ENCODE measurements around the gene FCRL1.

FCRL1 gene

GRCh38 chr1:157819215-157819614 lies 705 bp downstream of the FCRL1 start:
- Histone ChIP-seq H3K27ac (no peak overlapping the region), H3K27me3 (no peaks in the 10 kb centered on the region), H3K4me3 (no peak overlapping the region), H3K4me1 (peaks cover 8 to 18% (median 12%) of the 10 kb centered on the region in 10 experiments; a peak in 16 of 20 replicates), H3K9ac (no peak overlapping the region), H4K20me1 (no peaks in the 10 kb centered on the region), H3K4me2 (peak overlapping the region in 3 of 11 experiments; percentile 1 to 54 (median 50); a peak in 4 of 22 replicates), H3K9me3 (replicated peaks in 1 of 11) (peaks cover 0 to 13% (median 4%) of the 10 kb centered on the region in 11 experiments; a peak in 16 of 22 replicates), H3K36me3 (no peaks in the 10 kb centered on the region)
- no peak for TF ChIP-seq Cebpa-rat (IDR thresholded peaks at IDR 0.05)

- no peak overlapping the region for H3K9ac ChIP-seq
- no peak overlapping the region for H3K27ac ChIP-seq
- no peaks in the 10 kb centered on the region for H3K4me1 ChIP-seq
- no peak for TF ChIP-seq Cebpa-rat (IDR thresholded peaks at IDR 0.05)
- H3K36me3 ChIP-seq = 0 out of 22 replicates have a peak, but pooled peaks cover 0 to 4% (median 0%) of the 10 kb centered on the region in 11 experiments
- H3K9me3 ChIP-seq (replicated peaks in 1 of 11) = peaks cover 27 to 46% (median 33%) of the 10 kb centered on the region in 11 experiments
- no peak overlapping the region for H3K4me2 ChIP-seq
- H4K20me1 ChIP-seq = no peaks in the 10 kb centered on the region
- no peak overlapping the region for H3K4me3 ChIP-seq
- no peaks in the 10 kb centered on the region for H3K27me3 ChIP-seq
These were observed 6.7 kb downstream of the FCRL1 start for GRCh38 chr1:157813269-157813668.

- Histone ChIP-seq H3K4me2 (0 out of 22 replicates have a peak overlapping the region, but pooled peaks of 1 of the 11 experiments have one; percentile 6), H3K4me3 (no peak overlapping the region), H3K27me3 (no peaks in the 10 kb centered on the region), H3K4me1 (peaks cover 0 to 7% (median 0%) of the 10 kb centered on the region in 10 experiments; a peak in 1 of 20 replicates), H4K20me1 (no peaks in the 10 kb centered on the region), H3K36me3 (no peaks in the 10 kb centered on the region), H3K27ac (no peak overlapping the region), H3K9me3 (replicated peaks in 1 of 11) (peaks cover 0 to 15% (median 9%) of the 10 kb centered on the region in 11 experiments; a peak in 15 of 22 replicates), H3K9ac (no peak overlapping the region)
- TF ChIP-seq Cebpa-rat (IDR thresholded peaks at IDR 0.05) = no peak
These were observed 13.3 kb downstream of the FCRL1 start for GRCh38 chr1:157806431-157807149.

- no peak overlapping the region for H3K4me2 ChIP-seq
- no peaks in the 10 kb centered on the region for H4K20me1 ChIP-seq
- H3K27me3 ChIP-seq = no peaks in the 10 kb centered on the region
- H3K4me3 ChIP-seq = no peak overlapping the region
- TF ChIP-seq Cebpa-rat (IDR thresholded peaks at IDR 0.05) = no peak
- no peak overlapping the region for H3K27ac ChIP-seq
- H3K4me1 ChIP-seq = peaks cover 0 to 7% (median 0%) of the 10 kb centered on the region in 10 experiments; a peak in 1 of 20 replicates
- H3K9ac ChIP-seq = no peak overlapping the region
- peaks cover 0 to 11% (median 5%) of the 10 kb centered on the region in 11 experiments; a peak in 7 of 22 replicates for H3K9me3 ChIP-seq (replicated peaks in 1 of 11)
- no peaks in the 10 kb centered on the region for H3K36me3 ChIP-seq
These were observed 16.1 kb downstream of the FCRL1 start for GRCh38 chr1:157803851-157804250.

GRCh38 chr1:157799996-157800395 lies 19.9 kb downstream of the FCRL1 start:
- no peaks in the 10 kb centered on the region for H4K20me1 ChIP-seq
- no peaks in the 10 kb centered on the region for H3K27me3 ChIP-seq
- H3K27ac ChIP-seq = no peak overlapping the region
- TF ChIP-seq Cebpa-rat (IDR thresholded peaks at IDR 0.05) = no peak
- H3K4me3 ChIP-seq = no peak overlapping the region
- no peaks in the 10 kb centered on the region for H3K36me3 ChIP-seq
- H3K9me3 ChIP-seq (replicated peaks in 1 of 11) = peaks cover 0 to 19% (median 8%) of the 10 kb centered on the region in 11 experiments; a peak in 9 of 22 replicates
- peaks cover 0 to 6% (median 0%) of the 10 kb centered on the region in 10 experiments; a peak in 6 of 20 replicates for H3K4me1 ChIP-seq
- H3K9ac ChIP-seq = no peak overlapping the region
- no peak overlapping the region for H3K4me2 ChIP-seq

- peak overlapping the region in 6 of 11 experiments; percentile 4 to 45 (median 14); a peak in 6 of 22 replicates for H3K4me2 ChIP-seq
- TF ChIP-seq Cebpa-rat (IDR thresholded peaks at IDR 0.05) = no peak
These were observed 21.7 kb downstream of the FCRL1 start for GRCh38 chr1:157798211-157798610.

GRCh38 chr1:157785248-157785647 lies 34.7 kb downstream of the FCRL1 start:
- H3K9me3 ChIP-seq (replicated peaks in 1 of 11) = 0 out of 22 replicates have a peak, but pooled peaks cover 0 to 8% (median 0%) of the 10 kb centered on the region in 11 experiments
- no peaks in the 10 kb centered on the region for H4K20me1 ChIP-seq
- H3K4me3 ChIP-seq = no peak overlapping the region
- no peak for TF ChIP-seq Cebpa-rat (IDR thresholded peaks at IDR 0.05)
- H3K27ac ChIP-seq = no peak overlapping the region
- no peaks in the 10 kb centered on the region for H3K27me3 ChIP-seq
- H3K4me2 ChIP-seq = peak overlapping the region in 2 of 11 experiments; percentile 42 to 47; a peak in 4 of 22 replicates
- H3K9ac ChIP-seq = no peak overlapping the region
- H3K36me3 ChIP-seq = no peaks in the 10 kb centered on the region
- H3K4me1 ChIP-seq = peaks cover 0 to 48% (median 18%) of the 10 kb centered on the region in 10 experiments; a peak in 14 of 20 replicates

More at GRCh38 chr1:157798211-157798610, 21.7 kb downstream of the FCRL1 start:
- peaks cover 0 to under 1% (median 0%) of the 10 kb centered on the region in 11 experiments; a peak in 1 of 22 replicates for H3K36me3 ChIP-seq
- H3K9ac ChIP-seq = no peak overlapping the region
- H3K4me1 ChIP-seq = peaks cover 0 to 6% (median 0%) of the 10 kb centered on the region in 10 experiments; a peak in 6 of 20 replicates
- no peaks in the 10 kb centered on the region for H4K20me1 ChIP-seq
- H3K4me3 ChIP-seq = no peak overlapping the region
- H3K9me3 ChIP-seq (replicated peaks in 1 of 11) = peaks cover 13 to 37% (median 21%) of the 10 kb centered on the region in 11 experiments
- H3K27me3 ChIP-seq = no peaks in the 10 kb centered on the region
- H3K27ac ChIP-seq = no peak overlapping the region

GRCh38 chr1:157784801-157785200 lies 35.1 kb downstream of the FCRL1 start:
- Histone ChIP-seq H3K4me2 (peak overlapping the region in 2 of 11 experiments; percentile 42 to 47; a peak in 4 of 22 replicates), H3K27ac (no peak overlapping the region), H3K27me3 (no peaks in the 10 kb centered on the region), H3K9me3 (replicated peaks in 1 of 11) (0 out of 22 replicates have a peak, but pooled peaks cover 0 to 8% (median 0%) of the 10 kb centered on the region in 11 experiments), H3K36me3 (no peaks in the 10 kb centered on the region), H3K4me1 (peaks cover 0 to 48% (median 18%) of the 10 kb centered on the region in 10 experiments; a peak in 14 of 20 replicates), H4K20me1 (no peaks in the 10 kb centered on the region), H3K4me3 (no peak overlapping the region), H3K9ac (no peak overlapping the region)
- TF ChIP-seq Cebpa-rat (IDR thresholded peaks at IDR 0.05) = no peak

GRCh38 chr1:157782931-157783330 lies 37.0 kb downstream of the FCRL1 start:
- no peaks in the 10 kb centered on the region for H3K27me3 ChIP-seq
- 0 out of 22 replicates have a peak, but pooled peaks cover 0 to 5% (median 0%) of the 10 kb centered on the region in 11 experiments for H3K9me3 ChIP-seq (replicated peaks in 1 of 11)
- peak overlapping the region in 7 of 11 experiments; percentile 1 to 62 (median 48); a peak in 13 of 22 replicates for H3K4me2 ChIP-seq
- TF ChIP-seq Cebpa-rat (IDR thresholded peaks at IDR 0.05) = no peak
- H3K4me3 ChIP-seq = no peak overlapping the region
- H4K20me1 ChIP-seq = no peaks in the 10 kb centered on the region
- H3K4me1 ChIP-seq = peaks cover 0 to 48% (median 18%) of the 10 kb centered on the region in 10 experiments; a peak in 14 of 20 replicates
- H3K36me3 ChIP-seq = no peaks in the 10 kb centered on the region
- H3K27ac ChIP-seq = peak overlapping the region in 5 of 11 experiments; percentile 33 to 76 (median 60); a peak in 11 of 22 replicates
- peak overlapping the region in 2 of 11 experiments; percentile 0 to 43; a peak in 2 of 22 replicates for H3K9ac ChIP-seq
